ENCODE measurements around the gene CLDND2. TPM values are rescaled to one million over a fixed set of nuclear protein-coding genes. Genes with fewer than 3 reads are reported as not detected.

CLDND2 gene
- total RNA-seq, 4 donors from 2014 or later, result not detected

- Histone ChIP-seq H3K27ac (peak overlapping the region; percentile 92 to 98 (median 98)), H3K4me3 (peak overlapping the region; percentile 74 to 80), H3K27me3 (no peaks in the 10 kb centered on the region), H3K9me3 (no peaks in the 10 kb centered on the region), H3K4me1 (peaks cover 0 to 45% (median 22%) of the 10 kb centered on the region in 3 donors), H3K36me3 (no peaks in the 10 kb centered on the region)
- WGBS, 2 donors (ENCODE audit: low coverage in 1 of 2), result 0% methylated on average over 13 of the region's 15 CpGs; no CpG with 5 or more reads in 1 of the 2 donors
- ATAC-seq, result no peak
- peak; percentile 57 to 79 for TF ChIP-seq POLR2A (IDR thresholded peaks at IDR 0.05)
- no peak for TF ChIP-seq EP300 (IDR thresholded peaks at IDR 0.05)
- no peak for TF ChIP-seq CTCF (IDR thresholded peaks at IDR 0.05)
- peak; percentile 98 for TF ChIP-seq POLR2AphosphoS5 (IDR thresholded peaks at IDR 0.05)
These were observed 1.6 kb downstream of the CLDND2 start for GRCh38 chr19:51367255-51367564.

GRCh38 chr19:51366389-51367254 lies 2.2 kb downstream of the CLDND2 start:
- H3K27me3 ChIP-seq, result no peaks in the 10 kb centered on the region
- H3K9me3 ChIP-seq, result no peaks in the 10 kb centered on the region
- H3K36me3 ChIP-seq, result no peaks in the 10 kb centered on the region
- peak; percentile 87 for ATAC-seq
- H3K4me3 ChIP-seq, result peak overlapping the region; percentile 74 to 80
- peak overlapping the region; percentile 92 to 98 (median 98) for H3K27ac ChIP-seq
- peaks cover 0 to 50% (median 22%) of the 10 kb centered on the region in 3 donors for H3K4me1 ChIP-seq
- peak; percentile 78 for TF ChIP-seq POLR2AphosphoS5 (IDR thresholded peaks at IDR 0.05)
- no peak for TF ChIP-seq POLR2A (IDR thresholded peaks at IDR 0.05)
- 0 to 1% methylated on average over 32 to 34 of the region's 54 CpGs for WGBS, 2 donors (ENCODE audit: low coverage in 1 of 2)

DNA sequence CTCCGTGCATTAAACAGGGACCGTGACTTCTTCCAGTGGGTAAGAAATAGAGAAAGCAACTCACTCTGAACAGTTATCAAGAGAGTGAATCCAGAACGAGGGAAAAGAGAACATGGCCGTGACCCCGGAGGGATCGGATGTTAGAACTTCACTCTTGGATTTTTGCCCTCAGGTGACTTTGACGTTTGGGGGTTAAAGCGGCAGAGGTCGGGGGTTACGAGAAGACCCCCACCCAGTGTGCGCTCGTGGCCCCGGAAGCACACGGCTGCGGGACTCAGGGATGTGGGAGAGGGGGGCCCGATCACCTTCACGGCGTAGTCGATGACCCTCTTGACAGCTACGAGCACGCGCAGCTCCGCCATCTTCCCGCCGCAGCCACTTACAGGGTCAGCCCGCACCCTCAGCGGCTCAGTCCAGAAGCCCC lies 2.8 kb downstream of the CLDND2 start, which contains the start of gene ETFB:
Gene ETFB, minus strand, starts transcription at position 424 of the 424 bp plus-strand sequence. Its CDS starts 62 bp downstream, at position 362.
- Histone ChIP-seq H3K27ac (peak within 1 kb of the TSS; percentile 92 to 98 (median 98)), H3K27me3 (no peaks in the 10 kb centered on the region), H3K4me3 (peak within 1 kb of the TSS; percentile 74 to 80), H3K9me3 (no peaks in the 10 kb centered on the region), H3K4me1 (peaks cover 0 to 50% (median 22%) of the 10 kb centered on the region in 3 donors), H3K36me3 (no peaks in the 10 kb centered on the region)
- no peak for TF ChIP-seq CTCF (IDR thresholded peaks at IDR 0.05)
- TF ChIP-seq POLR2AphosphoS5 (IDR thresholded peaks at IDR 0.05), result peak; percentile 72
- TF ChIP-seq POLR2A (IDR thresholded peaks at IDR 0.05), result peak; percentile 62 to 63
- 0% methylated on average over 10 to 21 of the region's 27 CpGs for WGBS, 2 donors (ENCODE audit: low coverage in 1 of 2)
- no peak for ATAC-seq

GRCh38 chr19:51365211-51365964 lies 3.4 kb downstream of the CLDND2 start:
- Histone ChIP-seq H3K4me3 (peak overlapping the region; percentile 74 to 80), H3K9me3 (no peaks in the 10 kb centered on the region), H3K36me3 (no peaks in the 10 kb centered on the region), H3K27me3 (no peaks in the 10 kb centered on the region), H3K27ac (peak overlapping the region; percentile 90 to 98 (median 98)), H3K4me1 (peaks cover 0 to 50% (median 22%) of the 10 kb centered on the region in 3 donors)
- TF ChIP-seq EP300 (IDR thresholded peaks at IDR 0.05), result no peak
- no peak for TF ChIP-seq CTCF (IDR thresholded peaks at IDR 0.05)
- no peak for TF ChIP-seq POLR2AphosphoS5 (IDR thresholded peaks at IDR 0.05)
- no peak for ATAC-seq
- WGBS, 2 donors (ENCODE audit: low coverage in 1 of 2), result 1 to 13% methylated on average over 5 to 7 of the region's 10 CpGs
